SH-SY5Y (cell line): ENCODE measurements around the gene SYNPO.

Source experiments
- GATA2 ChIP-seq: IDR thresholded peaks from 2 replicates; pipeline ENCODE4 v1.6.1; 2011; ENCODE audit warnings: mild to moderate bottlenecking, low read depth, low read length
- GATA3 ChIP-seq: IDR thresholded peaks from 2 replicates; pipeline ENCODE4 v1.6.1; 2011; ENCODE audit warnings: low read depth, mild to moderate bottlenecking, low read length, moderate library complexity

DNA sequence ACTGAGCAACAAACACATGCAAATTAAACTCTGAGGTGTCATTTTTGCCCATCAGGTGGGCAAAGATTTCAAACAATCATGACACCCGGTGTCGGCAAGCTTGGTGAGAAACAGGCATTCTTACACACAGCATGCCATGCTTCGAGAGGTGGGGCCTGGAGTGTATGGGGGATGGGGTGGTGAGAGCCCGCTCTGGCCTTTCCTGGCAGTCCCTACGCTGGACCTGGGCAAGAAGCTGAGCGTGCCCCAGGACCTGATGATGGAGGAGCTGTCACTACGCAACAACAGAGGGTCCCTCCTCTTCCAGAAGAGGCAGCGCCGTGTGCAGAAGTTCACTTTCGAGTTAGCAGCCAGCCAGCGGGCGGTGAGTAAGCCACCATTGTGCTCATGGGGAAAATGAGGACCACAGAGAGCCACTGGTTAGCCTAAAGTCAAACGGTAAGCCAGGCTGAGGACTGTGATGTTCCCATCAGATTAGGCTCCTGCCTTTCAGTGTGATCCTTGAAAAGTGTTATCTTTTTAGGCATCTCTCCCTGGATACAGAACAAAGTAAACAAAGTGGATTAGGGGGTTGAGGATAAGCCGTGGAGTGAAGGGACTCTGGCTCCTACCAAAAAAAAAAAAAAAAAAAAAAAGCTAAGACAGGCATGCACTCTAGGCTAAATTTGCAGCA, 30.0 kb downstream of the SYNPO start:
- TF ChIP-seq GATA2 (peak; percentile 86), GATA3 (no peak)
